Suppressor macrophage (primary cell): ENCODE data around the gene CACNA1H.
"Not testable (repeated sequence)": the region's sequence is repeated elsewhere in the genome, so short reads cannot be mapped to it uniquely, and the experiment has no call there.

ENCODE experiments used
- DNase-seq, 4 experiments: peaks; one replicate each; pipeline ENCODE4 v3.0.0-alpha.2; 2020 to 2022

Gene CACNA1H

GRCh38 chr16:1213796-1214372 is 61.0 kb downstream of the CACNA1H start:
- DNase-seq, result no peak

GRCh38 chr16:1214719-1215118 is 61.8 kb downstream of the CACNA1H start:
- DNase-seq, result no peak

- DNase-seq, result no peak
Measured at GRCh38 chr16:1215574-1216295, 62.8 kb downstream of the CACNA1H start.

- no peak for DNase-seq
Measured at GRCh38 chr16:1216296-1216619, 63.4 kb downstream of the CACNA1H start.

- no peak for DNase-seq
Measured at GRCh38 chr16:1216681-1217400, 63.9 kb downstream of the CACNA1H start.

- DNase-seq, result no peak
Measured at GRCh38 chr16:1217526-1217925, 64.6 kb downstream of the CACNA1H start.

GRCh38 chr16:1218061-1218929 is 65.4 kb downstream of the CACNA1H start:
- no peak for DNase-seq

GRCh38 chr16:1218930-1219611 is 66.2 kb downstream of the CACNA1H start:
- no peak for DNase-seq

- no peak for DNase-seq
Measured at GRCh38 chr16:1220098-1220728, 67.3 kb downstream of the CACNA1H start.

- DNase-seq, result no peak
Measured at GRCh38 chr16:1220841-1221627, 68.1 kb downstream of the CACNA1H start.

GRCh38 chr16:1221628-1222552 is 69.0 kb downstream of the CACNA1H start:
- no peak for DNase-seq

GRCh38 chr16:1222553-1223354 is 69.8 kb downstream of the CACNA1H start:
- no peak for DNase-seq

- DNase-seq, result no peak
Measured at GRCh38 chr16:1223355-1224214, 70.7 kb downstream of the CACNA1H start.

GRCh38 chr16:1224558-1224957 is 71.7 kb downstream of the CACNA1H start:
- DNase-seq, result no peak

GRCh38 chr16:1225051-1225451 is 72.1 kb downstream of the CACNA1H start, which contains the start of gene TPSG1:
Gene TPSG1, minus strand, starts transcription at chr16:1225268. Its CDS starts 16 bp downstream, at chr16:1225252.
- no peak for DNase-seq

GRCh38 chr16:1225728-1226311 is 72.9 kb downstream of the CACNA1H start:
- not testable (repeated sequence) for DNase-seq

- DNase-seq, result not testable (repeated sequence)
Measured at GRCh38 chr16:1226692-1227091, 73.8 kb downstream of the CACNA1H start.
